SIG-M5 treated with dmso at 0.1 percent for 504 hours (cell line): ENCODE results near the gene DRAXIN.

Source experiments
- DNase-seq: peaks from one replicate; lab custom pipeline; 2025; ENCODE audit not compliant: unreplicated experiment; lab: John Stamatoyannopoulos, UW

Gene DRAXIN, protein sequence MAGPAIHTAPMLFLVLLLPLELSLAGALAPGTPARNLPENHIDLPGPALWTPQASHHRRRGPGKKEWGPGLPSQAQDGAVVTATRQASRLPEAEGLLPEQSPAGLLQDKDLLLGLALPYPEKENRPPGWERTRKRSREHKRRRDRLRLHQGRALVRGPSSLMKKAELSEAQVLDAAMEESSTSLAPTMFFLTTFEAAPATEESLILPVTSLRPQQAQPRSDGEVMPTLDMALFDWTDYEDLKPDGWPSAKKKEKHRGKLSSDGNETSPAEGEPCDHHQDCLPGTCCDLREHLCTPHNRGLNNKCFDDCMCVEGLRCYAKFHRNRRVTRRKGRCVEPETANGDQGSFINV

DNA sequence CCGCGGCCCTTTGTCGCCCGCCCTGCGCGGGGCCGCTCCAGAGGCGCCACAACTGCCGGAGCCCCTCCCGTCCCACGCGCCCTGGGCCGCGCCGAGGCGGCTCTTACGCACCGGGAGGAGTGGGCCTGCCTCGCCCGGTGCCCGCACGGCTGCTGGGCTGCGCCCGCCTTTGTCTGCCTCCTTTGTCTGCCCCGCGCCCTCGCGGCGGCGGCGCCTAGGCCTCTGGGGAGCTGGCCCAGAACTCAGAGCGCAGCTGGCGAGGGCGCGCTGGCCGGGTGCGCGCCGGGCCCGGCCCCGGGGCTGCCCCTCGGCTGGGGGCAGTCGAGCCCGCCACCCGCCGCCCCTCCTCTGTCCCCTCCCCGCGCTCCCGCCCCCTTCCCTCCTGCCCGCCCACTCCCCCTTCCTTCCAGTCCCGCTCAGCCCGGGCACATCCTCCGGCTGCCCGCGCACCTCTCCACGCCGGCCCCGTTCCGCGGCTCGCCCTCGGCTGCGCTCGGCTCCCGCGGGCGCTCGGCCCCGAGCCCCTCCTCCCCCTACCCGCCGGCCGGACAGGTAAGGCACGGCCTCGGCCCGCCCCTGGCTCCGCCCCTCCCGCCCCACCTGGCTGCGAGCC is at the start of gene DRAXIN:
Gene DRAXIN, plus strand, starts transcription at position 409 of the 613 bp plus-strand sequence. CDS start 14,549 bp downstream, outside the sequence.
- no peak for DNase-seq

DNA sequence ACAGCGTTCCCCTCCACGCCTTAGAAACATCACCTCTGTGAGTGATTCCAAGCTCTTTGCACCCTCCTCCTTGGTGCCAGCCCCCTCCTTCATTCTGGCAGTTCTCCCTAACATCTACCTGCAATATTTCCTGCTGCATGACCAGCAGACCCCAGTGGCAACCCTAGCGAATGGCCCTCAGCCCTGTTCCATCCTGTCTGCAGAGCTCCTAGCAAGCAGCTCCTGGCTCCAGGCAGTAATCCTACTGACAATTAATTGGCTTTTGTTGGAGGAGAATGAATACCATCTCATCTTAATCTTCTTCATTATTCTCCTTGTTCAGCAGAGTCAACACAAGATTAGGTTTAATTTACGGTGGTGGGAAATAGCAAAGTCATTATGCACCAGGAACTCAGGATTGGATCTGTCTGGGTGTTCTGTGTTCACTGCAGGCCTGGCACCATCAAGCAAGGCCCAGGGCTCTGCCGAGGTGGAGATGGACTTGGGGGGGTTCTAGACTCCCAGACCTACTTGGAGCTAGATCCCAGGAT is 49.7 kb upstream of the DRAXIN start:
- DNase-seq = no peak

DNA sequence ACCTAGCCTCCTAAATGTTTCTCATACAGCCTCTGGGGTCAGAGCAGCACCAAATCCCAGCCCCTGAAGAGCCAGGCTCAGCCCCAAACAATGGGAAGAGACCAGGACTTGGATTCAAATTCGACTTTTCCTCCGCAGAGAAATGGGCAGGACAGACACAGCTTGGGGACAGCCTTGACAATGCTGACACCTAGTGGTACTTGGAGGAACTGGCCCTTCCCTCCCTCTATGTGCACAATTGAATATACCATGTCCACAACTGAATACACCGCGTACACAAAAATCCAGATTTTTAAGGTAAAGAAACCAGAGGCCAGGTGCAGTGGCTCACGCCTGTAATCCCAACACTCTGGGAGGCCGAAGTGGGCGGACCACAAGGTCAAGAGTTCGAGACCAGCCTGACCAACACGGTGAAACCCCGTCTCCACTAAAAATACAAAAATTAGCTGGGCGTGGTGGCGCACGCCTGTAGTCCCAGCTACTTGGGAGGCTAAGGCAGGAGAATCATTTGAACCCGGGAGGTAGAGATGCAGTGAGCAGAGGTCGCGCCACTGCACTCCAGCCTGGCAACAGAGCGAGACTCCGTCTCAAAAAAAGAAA is 49.0 kb upstream of the DRAXIN start:
- peak; percentile 53 for DNase-seq

DNA sequence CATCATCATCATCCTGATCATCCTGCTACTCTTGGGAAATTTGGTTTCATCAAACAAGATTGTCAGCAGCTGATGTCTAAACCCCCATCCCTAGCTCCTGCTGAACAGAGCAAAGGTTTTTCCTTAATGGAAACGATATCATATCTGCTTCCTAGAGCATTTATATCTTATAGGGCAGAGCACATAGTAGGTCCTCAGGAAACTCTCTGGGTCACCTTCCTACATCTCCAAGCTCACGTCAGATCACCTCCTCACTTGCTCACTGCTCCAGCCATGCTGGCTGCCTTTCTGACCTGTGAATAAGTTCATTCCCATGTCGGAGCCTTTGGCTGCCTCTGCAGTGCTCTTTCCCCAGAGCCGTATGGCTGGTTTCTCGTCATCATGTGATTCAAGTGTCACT is 47.7 kb upstream of the DRAXIN start:
- DNase-seq = no peak

DNA sequence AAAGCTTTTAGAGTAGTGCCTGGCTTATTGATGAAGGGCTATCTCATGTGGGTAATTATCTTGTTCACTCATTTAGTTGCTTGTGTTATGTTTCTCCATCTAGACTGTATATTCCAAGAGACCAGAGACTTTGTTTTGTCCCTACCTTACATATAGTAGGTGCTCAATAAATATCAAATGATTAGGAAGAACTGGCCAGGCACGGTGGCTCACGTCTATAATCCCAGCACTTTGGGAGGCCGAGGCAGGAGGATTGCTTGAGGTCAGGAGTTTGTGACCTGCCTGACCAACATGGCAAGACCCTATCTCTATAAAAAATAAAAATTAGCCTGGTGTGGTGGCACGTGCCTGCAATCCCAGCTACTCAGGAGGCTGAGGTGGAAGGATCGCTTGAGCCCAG is 46.2 kb upstream of the DRAXIN start:
- no peak for DNase-seq

DNA sequence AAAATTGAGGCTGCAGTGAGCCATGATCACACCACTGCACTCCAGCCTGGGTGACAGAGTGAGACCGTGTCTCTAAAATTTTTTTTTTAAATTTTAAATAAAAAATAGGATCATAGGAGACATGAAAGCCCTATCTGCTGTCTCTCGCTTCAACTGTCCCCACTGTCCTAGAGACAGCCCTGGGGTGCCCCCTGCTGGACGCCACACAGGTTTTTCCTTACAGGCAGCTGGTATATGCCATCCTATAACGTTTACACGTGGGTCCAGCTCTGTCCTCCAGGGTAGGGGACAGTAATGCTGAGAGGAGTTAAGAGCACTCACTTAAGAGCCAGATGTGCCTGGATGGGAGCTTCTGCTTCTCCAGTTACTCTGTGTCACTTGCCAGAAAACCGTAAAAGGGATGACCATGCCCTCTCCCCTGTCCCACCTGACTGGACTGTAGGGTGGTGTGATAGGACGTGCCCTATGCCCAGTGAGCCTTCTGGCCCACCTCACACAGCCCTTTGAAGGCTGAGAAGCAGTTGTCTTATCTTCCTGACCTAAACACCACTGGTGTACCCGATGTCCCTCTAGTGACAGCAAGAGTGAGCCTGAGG is 45.7 kb upstream of the DRAXIN start:
- DNase-seq = peak; percentile 68

DNA sequence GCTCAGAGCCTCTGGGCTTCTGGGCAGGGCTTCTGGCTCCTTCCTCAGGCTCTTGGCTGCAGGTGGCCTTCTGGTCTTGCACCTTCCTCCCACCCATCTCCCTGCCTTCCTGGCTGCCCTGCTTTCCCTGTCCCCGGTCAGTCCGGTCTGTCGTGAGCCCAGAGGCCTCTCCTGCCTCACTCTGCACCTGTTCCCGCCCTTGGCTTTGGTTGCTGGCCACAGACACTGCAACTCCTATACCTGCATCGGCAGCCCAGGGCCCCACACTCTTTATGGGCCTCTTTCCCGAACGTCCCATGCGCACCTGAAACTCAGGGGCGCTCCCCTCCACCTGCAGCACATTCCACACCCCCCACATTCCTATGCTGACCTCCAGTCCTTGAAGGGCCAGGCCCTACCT is 45.2 kb upstream of the DRAXIN start:
- DNase-seq = no peak

DNA sequence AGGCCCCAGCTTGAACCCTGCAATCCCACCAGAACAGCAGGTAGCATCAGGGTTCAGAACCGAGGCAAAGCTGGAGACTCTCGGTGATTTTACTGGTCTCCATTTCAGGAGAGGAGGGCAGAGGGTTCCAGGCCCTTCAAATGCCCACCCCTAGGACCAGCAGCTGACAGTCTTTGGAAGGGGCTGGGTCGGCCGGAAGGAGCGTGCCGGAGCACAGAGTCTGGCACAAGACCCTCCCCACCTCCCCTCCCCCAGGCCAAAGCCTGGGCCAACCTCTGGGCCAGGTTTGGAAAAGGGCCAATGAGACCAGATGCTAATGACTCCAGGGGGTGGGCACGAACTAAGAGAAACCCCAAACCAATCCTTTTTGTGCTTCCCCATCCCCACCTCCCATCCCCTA is 44.2 kb upstream of the DRAXIN start:
- DNase-seq = no peak

DNA sequence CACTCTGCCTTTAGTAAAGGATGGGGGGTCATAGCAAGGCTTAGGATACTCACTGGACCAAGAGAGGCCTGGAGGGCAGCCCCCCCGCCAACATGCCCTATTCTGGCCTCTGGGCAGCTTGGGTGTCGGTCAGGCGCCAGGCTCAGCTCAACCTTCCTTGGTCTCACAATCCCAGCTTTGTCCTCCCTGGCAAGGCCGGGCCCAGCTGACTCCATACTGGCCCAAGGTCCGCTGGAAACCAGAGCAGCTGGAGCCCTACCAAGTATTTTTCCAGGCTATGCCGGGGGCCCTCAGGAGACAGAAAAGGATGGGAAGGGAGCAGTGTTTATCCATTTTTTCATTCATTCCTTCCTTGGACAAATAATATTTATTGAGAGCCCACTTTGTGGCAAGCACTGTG is 43.5 kb upstream of the DRAXIN start:
- DNase-seq = no peak

DNA sequence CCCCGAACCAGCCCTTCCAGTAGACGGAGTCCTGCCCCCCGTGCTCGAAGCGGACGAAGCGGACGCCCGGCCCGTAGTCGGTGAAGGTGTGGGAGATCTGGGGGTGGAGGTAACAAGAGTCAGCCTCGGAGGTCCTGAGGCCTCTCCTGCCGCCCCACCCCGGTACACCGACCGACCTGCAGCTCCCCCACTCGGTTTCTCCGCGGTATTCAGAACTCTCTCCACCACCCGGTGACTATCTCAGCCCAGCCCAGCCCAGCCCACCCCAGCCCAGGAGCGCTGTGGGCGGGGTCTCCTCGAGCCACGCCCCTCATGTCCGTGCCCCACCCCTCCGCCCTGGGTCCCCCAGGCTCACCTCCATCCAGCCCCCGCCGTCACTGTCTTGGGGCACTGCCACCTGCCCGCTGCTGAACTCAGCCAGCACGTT is 42.8 kb upstream of the DRAXIN start:
- no peak for DNase-seq

DNA sequence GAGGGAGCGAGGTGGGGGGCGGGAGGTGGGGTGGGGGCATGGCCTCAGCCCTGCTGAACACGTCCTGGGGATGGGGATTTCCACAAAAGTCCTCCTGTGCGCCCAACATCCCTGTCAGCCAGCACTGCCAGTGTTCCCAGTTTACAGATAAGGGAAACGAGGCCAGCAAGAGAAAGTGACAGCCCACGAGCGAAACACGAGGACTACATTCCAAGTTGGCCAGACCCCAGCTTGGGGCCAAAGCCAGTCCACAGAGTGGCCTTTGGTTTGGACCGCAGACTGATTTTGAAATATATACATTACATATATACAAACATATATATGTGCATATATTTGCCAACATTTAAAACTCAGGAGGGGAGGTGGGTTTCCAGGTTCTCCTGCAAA is 42.3 kb upstream of the DRAXIN start:
- DNase-seq = no peak

DNA sequence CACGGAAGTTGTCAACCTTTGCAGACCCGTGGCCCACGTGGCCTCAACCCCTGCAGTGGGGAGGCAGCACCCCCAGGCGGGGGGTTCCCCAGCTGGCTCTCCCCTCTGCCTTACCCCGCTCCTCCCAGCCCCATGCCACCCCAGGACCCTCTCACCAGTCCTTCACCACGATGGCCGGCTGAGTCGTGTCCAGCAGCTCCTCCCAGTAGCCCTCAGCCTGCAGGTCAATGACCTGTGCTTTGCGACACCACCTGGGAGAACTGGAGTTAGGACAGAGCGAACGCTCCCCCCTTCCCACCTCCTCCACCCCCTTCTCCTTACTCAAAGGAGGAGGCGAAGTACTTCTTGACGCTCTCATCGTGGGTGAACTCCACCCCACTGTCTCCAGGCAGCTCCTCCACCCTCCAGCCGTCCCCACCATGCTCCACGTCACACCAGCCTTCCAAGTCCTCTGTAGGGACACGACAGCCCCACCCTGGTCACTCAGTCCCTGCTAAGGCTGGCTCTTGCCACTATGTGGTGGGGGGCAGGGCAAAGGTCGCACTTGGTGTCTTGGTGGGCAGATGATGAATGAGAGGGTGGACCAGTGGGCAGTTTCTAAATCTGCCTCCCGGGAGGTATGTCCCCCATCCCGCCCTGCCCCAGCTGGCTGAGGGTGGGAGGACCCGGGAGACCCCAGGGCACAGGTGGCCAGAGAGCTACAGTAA is 41.7 kb upstream of the DRAXIN start:
- DNase-seq = no peak

DNA sequence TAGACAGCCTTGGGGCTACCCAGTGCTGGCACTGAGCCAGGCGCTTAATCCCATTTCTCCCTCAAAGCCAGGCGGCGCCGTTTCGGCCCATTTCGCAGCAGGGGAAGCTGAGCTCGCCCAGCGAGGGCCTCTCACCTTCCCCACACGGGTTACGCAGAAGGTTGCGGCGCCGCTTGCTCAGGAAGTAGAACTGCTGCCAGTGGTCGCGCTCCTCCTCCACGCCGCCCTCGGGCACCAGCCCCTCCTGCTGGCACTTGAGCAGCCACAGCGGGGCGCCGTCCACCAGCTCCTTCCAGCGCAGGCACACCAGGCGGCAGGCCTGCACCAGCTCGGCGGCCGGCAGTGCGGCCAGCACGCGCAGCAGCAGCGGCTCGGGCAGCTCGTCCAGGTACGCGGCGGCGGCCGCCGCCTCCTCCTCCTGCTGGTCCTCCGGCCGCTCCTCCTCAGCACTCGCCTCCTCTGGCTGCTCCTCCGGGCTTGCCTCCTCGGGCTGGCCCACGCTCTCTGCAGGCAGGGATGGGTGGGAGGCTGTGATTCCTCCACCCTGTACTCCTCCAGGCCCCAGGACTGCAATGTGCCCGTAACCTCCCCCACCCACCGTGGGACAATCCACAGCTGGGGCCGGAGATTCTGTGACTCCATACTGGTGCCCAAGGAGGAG is 41.0 kb upstream of the DRAXIN start:
- peak; percentile 44 for DNase-seq

DNA sequence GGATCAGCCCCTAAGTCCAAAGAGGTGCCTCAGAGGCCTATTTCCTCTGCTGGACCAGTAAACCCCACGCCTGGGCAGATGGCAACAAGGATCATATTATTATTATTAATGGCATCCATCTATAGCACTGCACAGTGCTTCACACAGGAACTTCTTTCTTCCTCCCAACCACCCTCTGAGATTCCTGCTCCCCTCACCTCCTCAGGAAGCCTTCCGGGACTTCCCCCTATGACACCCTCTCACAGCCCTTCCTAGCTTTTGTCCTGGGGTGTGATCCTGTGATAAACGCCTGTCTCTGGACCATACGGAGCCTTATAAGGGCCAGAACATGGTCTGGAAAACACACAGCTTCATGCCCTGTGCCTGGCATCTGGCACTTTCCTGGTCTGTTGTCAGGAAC is 40.5 kb upstream of the DRAXIN start:
- no peak for DNase-seq

DNA sequence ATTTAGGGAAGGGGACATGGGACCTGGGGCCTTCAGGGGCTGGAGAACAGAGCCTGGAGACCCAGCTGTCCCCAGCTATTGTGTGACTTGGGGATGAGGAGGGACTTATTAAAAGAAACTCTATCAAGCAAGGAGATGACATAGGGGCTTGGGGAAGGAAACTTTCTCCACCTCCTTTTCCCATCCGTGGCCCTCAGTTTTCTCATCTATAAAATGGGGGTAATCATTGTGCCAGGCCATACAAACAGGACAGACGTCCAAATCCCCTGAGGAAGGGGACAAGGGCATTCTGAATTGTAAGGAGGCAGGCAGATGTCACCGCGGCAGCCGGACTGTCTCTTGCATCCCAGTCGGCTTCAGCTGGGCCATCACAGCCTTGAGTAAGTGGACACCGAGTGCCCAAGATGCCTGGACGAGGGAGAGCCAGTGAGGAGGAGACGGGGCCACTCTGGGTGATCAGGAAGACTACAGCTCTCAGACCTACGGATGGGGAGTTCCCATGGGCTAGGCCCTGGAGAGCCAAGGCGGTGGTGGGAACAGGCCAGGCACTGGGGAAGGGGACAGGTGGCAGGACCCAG is 39.2 kb upstream of the DRAXIN start:
- DNase-seq = no peak

DNA sequence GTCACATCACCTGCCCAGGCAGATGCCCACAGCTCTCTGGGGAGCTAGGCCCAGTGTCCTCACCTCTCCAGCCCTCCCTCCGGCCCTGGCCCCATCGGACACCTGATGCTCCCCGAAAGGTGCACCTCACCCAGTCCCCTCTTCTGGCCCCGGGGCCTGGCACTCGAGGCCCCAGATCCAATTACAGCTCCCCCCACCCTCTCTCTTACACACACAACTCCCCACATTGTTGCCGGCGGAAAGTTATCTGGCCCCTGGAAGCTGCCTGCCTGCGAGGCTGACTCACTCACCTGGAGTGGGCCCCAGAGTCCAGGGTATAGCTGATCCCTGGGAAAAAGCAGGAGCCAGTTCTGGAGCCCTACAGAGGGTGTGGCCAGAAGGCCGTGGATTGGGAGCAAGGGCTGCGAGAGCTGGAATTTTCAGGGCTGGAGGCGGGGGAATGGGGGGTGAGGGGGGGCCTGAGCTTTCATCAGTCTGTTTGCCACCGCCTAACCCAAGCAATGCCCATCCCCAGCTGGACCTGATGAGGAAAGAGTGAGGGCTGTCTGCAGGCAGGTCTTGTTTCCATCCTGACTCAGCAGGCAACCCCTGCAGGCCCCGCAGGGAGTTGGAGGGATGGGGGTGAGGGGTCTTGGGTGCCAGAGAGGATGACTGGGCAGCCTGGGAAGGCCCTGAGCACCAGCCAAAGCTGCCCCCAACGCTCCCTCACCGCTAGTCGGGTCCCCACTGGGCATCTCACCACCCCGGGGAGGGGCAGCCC is 38.2 kb upstream of the DRAXIN start:
- no peak for DNase-seq

DNA sequence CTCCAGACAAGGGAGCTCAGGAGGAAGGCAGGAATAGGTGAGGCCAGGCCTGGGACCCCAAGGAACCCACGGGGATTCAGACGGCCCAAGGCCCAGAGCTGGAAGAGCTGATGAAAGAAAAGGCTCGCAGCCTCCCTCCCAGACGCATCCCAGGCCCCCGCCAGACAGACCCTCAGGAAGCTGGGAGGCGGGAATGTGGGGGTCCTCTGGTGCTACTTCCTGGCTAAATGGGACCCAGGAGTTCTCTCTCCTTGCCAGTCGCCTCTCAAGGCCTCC is 37.7 kb upstream of the DRAXIN start:
- DNase-seq = no peak

DNA sequence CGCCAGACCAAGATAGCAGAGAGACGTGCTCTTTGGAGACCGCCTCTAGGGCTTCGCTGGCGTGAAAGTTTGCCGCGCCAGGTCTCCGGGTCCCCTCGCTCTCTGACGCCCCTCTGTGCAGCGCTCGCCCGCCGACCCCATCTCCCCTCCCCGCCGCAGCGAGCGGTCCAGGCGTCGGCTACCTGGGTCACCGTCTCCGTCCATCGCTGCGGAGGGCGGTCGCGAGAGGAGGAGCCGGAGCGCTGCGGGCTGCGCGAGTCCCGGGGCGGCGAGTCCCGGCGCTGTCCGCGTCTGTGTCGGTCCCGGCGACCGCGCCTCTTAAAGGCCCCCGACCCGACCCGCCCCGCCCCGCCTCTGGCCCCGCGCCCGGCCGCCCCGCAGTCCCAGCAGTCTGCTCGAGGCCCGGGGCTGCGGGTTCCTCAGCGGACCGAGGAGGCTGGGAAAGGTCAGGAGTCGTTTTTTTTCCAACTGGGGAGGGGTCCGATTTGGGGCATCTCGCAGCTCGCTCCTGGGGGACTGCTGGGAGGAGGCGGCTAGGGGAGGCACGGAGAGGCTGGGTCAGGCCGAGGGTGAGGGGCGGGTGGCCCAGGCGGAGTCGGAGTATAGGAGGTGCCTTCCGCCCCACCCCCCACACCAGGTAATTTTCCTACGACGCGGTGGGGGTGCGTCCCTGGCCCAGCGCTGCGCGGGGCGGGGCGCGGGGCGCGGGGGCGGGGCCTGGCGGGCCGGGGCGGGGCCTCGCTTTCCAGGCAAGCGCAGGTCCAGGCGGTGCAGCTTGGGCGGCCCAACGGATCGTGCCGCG is 37.2 kb upstream of the DRAXIN start, which contains the start of the genes FBXO2 and FBXO44:
Gene FBXO2, minus strand, starts transcription at position 293 of the 802 bp plus-strand sequence. Its CDS starts 89 bp downstream, at position 204.
Gene FBXO44, plus strand, starts transcription at position 741 of the 802 bp plus-strand sequence. CDS start 959 bp downstream, outside the sequence.
- DNase-seq = peak; percentile 5
